ENCODE measurements around the gene VAPB.
A peak's percentile ranks its signal among the peaks of the same experiment; 100 is the strongest.
"Not testable (repeated sequence)": the region's sequence is repeated elsewhere in the genome, so short reads cannot be mapped to it uniquely, and the experiment has no call there.

The VAPB gene

DNA sequence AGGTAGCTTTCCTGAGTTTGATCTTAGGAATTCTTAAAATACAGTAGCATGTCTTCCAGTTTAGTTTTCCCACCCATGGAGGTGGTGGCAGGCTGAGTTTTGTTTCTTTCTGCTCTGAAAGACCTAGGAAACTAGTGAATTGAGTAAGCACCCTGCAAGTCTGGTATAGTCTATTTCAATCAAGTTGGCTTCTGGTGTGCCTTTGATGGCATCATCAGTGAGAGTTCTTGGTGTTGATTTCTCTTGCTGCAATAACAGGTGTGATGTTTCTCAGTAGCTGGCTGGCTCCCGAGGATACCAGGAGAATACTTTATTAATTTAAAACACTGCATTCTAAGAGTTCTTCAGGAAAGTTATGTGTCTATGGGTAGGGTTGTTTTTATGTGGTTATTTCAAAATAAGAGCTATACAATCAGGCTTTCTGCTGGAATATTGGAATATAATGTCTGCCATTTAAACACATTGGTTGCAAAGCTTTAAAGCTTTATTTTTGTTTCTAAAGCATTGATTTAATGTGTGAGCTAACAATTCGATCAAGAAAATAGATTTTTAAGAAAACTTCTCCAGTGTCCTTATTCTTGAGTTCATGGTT, 19.0 kb downstream of the VAPB start:
- no peaks in the 10 kb centered on the region for H3K27me3 ChIP-seq (ENCODE audit: insufficient read depth, low read length)
- H3K9ac ChIP-seq (ENCODE audit: low read depth, low read length), result no peak overlapping the region
- no peaks in the 10 kb centered on the region for H3K9me3 ChIP-seq (ENCODE audit: insufficient read depth, low read depth, low read length)
- H3K36me3 ChIP-seq (ENCODE audit: insufficient read depth, low read length), result peaks cover 3% of the 10 kb centered on the region; the same call in 1 of the 2 replicates
- 83% methylated on average over 2 of the region's 2 CpGs for WGBS
- H3K4me1 ChIP-seq (ENCODE audit: insufficient read depth, low read length), result peaks cover 37% of the 10 kb centered on the region
- H3K27ac ChIP-seq (ENCODE audit: low read depth, low read length), result peak overlapping the region; percentile 51
- no peak overlapping the region for H3K4me3 ChIP-seq (ENCODE audit: low read length)

DNA sequence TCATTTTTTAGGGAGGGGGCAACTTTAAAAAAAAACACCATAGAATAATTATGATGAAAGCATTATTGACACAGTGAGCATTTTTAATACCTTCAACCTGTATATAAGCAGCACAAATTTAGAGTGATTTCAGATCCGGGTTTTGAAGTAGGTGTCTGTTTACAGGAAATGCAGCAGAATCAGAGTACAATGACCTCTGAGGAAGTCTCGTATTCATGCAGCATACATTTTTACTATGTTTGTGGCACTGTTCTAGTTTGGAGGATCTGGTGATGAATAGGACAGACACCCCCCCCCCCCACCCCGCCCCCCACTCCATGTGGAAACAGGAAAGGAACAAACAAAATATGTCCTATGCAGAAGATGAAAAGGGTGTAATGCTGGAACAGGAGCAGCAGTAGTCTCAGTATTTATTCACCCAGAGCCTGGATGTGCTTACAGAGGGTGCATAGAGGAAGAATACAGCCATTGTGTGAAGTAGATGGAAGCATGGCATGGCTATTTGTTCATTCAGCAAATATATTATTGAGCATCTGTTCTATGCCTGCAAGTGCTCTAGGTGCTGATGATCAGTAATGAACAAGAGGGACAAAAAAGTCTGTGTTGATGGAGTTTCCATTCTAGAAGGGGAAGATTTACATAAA, 19.7 kb downstream of the VAPB start:
- Histone ChIP-seq H3K4me3 (ENCODE audit: low read length) (no peak overlapping the region), H3K27ac (ENCODE audit: low read depth, low read length) (no peak overlapping the region), H3K27me3 (ENCODE audit: insufficient read depth, low read length) (no peaks in the 10 kb centered on the region), H3K9ac (ENCODE audit: low read depth, low read length) (no peak overlapping the region), H3K36me3 (ENCODE audit: insufficient read depth, low read length) (peaks cover 3% of the 10 kb centered on the region; the same call in 1 of the 2 replicates), H3K9me3 (ENCODE audit: insufficient read depth, low read depth, low read length) (no peaks in the 10 kb centered on the region), H3K4me1 (ENCODE audit: insufficient read depth, low read length) (peaks cover 37% of the 10 kb centered on the region)
- 67% methylated on average over 2 of the region's 3 CpGs for WGBS

DNA sequence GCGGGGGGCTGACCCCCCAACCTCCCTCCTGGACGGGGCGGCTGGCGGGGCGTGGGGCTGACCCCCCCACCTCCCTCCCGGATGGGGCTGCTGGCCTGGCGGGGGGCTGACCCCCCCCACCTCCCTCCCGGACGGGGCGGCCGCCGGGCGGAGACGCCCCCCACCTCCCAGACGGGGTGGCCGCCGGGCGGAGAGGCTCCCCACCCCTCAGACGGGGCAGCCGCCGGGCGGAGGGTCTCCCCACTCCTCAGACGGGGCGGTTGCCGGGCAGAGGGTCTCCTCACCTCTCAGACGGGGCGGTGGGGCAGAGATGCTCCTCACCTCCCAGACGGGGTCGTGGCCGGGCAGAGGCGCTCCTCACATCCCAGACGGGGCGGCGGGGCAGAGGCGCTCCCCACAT, 25.2 kb downstream of the VAPB start:
- not testable (repeated sequence) for H3K27me3 ChIP-seq (ENCODE audit: insufficient read depth, low read length); H3K4me3 ChIP-seq (ENCODE audit: low read length); H3K9ac ChIP-seq (ENCODE audit: low read depth, low read length); H3K9me3 ChIP-seq (ENCODE audit: insufficient read depth, low read depth, low read length); H3K27ac ChIP-seq (ENCODE audit: low read depth, low read length)
- 96% methylated on average over 31 of the region's 35 CpGs for WGBS
- H3K4me1 ChIP-seq (ENCODE audit: insufficient read depth, low read length), result peaks cover 39% of the 10 kb centered on the region
- peaks cover 15% of the 10 kb centered on the region for H3K36me3 ChIP-seq (ENCODE audit: insufficient read depth, low read length)

DNA sequence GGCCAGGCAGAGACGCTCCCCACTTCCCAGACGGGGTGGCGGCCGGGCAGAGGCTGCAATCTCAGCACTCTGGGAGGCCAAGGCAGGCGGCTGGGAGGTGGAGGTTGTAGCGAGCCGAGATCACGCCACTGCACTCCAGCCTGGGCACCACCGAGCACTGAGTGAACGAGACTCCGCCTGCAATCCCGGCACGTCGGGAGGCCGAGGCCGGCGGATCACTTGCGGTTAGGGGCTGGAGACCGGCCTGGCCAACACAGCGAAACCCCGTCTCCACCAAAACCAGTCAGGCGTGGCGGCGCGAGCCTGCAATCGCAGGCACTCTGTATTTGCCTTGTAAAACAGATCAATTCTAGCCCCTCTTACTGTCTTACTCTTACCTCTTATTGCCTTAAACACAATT, 25.8 kb downstream of the VAPB start:
- not testable (repeated sequence) for H3K27ac ChIP-seq (ENCODE audit: low read depth, low read length)

DNA sequence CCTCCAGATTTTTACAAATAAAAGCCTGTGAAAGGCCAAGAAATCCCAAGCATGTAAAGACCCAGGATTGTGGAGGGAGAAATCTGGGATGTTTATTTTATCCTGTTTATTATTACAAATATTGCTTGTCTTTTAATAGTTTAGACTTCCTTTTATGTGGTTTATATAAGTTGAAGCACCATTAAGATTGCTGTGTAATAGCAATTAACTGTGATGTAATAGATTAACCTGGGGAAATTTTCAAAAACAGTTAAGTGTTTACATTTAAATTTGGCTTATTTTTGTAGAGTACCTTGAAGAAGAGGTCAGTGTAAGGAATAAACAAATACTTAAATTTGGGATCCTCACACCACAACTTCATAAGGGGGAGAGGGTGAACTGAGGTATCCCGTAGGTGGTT, 27.0 kb downstream of the VAPB start:
- Histone ChIP-seq H3K4me3 (ENCODE audit: low read length) (no peak overlapping the region), H3K36me3 (ENCODE audit: insufficient read depth, low read length) (peaks cover 23% of the 10 kb centered on the region), H3K9ac (ENCODE audit: low read depth, low read length) (no peak overlapping the region), H3K27me3 (ENCODE audit: insufficient read depth, low read length) (no peaks in the 10 kb centered on the region), H3K9me3 (ENCODE audit: insufficient read depth, low read depth, low read length) (0 out of 2 replicates have a peak, but pooled peaks cover 3% of the 10 kb centered on the region), H3K27ac (ENCODE audit: low read depth, low read length) (peak overlapping the region; percentile 2; the same call in 1 of the 2 replicates), H3K4me1 (ENCODE audit: insufficient read depth, low read length) (peaks cover 35% of the 10 kb centered on the region)
- 100% methylated on average over 1 of the region's 1 CpG for WGBS

More for the DNA sequence above, 25.8 kb downstream of the VAPB start:
- 96% methylated on average over 26 of the region's 26 CpGs for WGBS
- H3K9ac ChIP-seq (ENCODE audit: low read depth, low read length); H3K9me3 ChIP-seq (ENCODE audit: insufficient read depth, low read depth, low read length); H3K27me3 ChIP-seq (ENCODE audit: insufficient read depth, low read length); H3K4me3 ChIP-seq (ENCODE audit: low read length): not testable (repeated sequence)
- peaks cover 35% of the 10 kb centered on the region for H3K4me1 ChIP-seq (ENCODE audit: insufficient read depth, low read length)
- peaks cover 20% of the 10 kb centered on the region for H3K36me3 ChIP-seq (ENCODE audit: insufficient read depth, low read length)

DNA sequence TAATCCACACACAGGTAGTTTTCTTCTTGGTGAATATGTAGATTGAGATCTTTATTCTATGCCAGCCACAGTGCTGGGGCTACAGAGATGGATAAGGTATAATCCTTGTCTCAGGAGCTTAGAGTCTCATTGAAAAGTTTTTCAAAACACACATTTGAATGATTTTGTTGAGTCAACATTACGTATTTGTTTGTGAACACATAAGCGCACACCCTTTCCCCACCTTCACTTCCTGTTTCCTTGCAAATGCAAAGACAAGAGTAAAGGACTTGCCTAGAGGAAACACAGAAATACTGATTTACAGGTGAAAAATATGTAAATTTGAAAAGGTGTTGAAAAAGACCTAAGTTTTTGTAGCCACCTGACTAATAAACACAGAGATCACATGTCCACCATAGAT, 27.8 kb downstream of the VAPB start:
- Histone ChIP-seq H3K9ac (ENCODE audit: low read depth, low read length) (no peak overlapping the region), H3K4me3 (ENCODE audit: low read length) (no peak overlapping the region), H3K36me3 (ENCODE audit: insufficient read depth, low read length) (peaks cover 23% of the 10 kb centered on the region), H3K9me3 (ENCODE audit: insufficient read depth, low read depth, low read length) (0 out of 2 replicates have a peak, but pooled peaks cover 3% of the 10 kb centered on the region), H3K4me1 (ENCODE audit: insufficient read depth, low read length) (peaks cover 37% of the 10 kb centered on the region), H3K27ac (ENCODE audit: low read depth, low read length) (peak overlapping the region; percentile 50; the same call in 1 of the 2 replicates), H3K27me3 (ENCODE audit: insufficient read depth, low read length) (no peaks in the 10 kb centered on the region)
- 60% methylated on average over 2 of the region's 2 CpGs for WGBS

DNA sequence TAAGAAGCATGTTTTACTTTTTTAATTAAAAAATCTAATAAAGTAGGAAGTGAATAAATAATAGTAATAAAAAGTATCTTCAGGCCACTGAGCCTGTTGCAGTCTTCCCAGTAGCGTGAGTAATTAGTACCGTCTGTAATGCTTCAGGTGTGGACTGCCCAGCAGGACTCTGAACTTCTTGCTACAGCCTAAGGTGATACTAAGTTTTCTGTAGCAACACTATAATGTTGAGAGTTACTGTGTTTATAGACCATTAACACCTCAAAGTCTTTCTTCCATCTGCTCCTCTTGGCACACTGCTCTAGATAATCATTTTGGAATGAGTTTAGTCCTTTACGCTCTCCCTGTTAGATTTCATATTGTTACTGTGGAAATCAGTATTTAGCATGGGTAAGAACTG, 28.4 kb downstream of the VAPB start:
- 83% methylated on average over 3 of the region's 3 CpGs for WGBS

DNA sequence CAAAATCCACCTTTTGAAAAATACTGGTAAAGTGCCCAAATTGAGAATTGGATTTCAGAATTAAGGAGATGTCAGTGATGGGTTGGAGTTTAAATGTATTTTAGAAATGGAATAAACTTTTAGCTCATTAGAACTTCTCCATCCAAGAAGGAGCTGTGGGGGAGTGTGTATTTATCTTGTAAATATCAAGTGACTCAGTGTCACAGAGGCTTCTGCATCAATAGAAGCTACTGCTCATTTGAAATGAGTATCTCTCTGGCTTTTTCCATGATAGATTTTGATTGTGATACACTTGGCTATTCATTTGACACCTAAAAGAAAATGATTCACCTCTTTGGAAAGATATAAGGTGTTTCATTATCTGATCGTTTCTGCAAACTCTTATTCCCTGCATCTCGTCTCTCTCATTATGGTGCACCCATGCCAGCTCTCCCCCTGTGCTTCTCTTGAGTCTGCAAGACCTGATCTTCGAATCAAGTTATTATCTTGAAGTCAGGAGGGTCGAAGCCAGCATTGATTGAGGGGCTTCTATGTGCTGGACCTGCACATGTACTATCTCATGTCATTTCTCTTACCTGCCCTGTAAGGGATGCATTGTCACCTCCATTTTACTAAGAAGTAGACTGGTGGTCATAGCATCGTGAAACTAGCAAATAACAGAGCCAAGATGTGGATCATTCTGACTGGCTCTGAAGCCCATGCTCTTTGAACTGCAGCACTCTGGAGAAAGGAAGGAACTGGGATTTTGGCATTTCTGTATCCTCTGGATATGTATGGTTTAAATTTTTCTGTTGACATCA, 30.1 kb downstream of the VAPB start:
- WGBS, result 86% methylated on average over 5 of the region's 5 CpGs
- peaks cover 23% of the 10 kb centered on the region for H3K36me3 ChIP-seq (ENCODE audit: insufficient read depth, low read length)

More for the DNA sequence above, 28.4 kb downstream of the VAPB start:
- 0 out of 2 replicates have a peak, but pooled peaks cover 3% of the 10 kb centered on the region for H3K9me3 ChIP-seq (ENCODE audit: insufficient read depth, low read depth, low read length)
- H3K9ac ChIP-seq (ENCODE audit: low read depth, low read length), result no peak overlapping the region
- no peak overlapping the region for H3K27ac ChIP-seq (ENCODE audit: low read depth, low read length)
- peaks cover 23% of the 10 kb centered on the region for H3K36me3 ChIP-seq (ENCODE audit: insufficient read depth, low read length)
- no peaks in the 10 kb centered on the region for H3K27me3 ChIP-seq (ENCODE audit: insufficient read depth, low read length)
- peaks cover 43% of the 10 kb centered on the region for H3K4me1 ChIP-seq (ENCODE audit: insufficient read depth, low read length)
- H3K4me3 ChIP-seq (ENCODE audit: low read length), result no peak overlapping the region

DNA sequence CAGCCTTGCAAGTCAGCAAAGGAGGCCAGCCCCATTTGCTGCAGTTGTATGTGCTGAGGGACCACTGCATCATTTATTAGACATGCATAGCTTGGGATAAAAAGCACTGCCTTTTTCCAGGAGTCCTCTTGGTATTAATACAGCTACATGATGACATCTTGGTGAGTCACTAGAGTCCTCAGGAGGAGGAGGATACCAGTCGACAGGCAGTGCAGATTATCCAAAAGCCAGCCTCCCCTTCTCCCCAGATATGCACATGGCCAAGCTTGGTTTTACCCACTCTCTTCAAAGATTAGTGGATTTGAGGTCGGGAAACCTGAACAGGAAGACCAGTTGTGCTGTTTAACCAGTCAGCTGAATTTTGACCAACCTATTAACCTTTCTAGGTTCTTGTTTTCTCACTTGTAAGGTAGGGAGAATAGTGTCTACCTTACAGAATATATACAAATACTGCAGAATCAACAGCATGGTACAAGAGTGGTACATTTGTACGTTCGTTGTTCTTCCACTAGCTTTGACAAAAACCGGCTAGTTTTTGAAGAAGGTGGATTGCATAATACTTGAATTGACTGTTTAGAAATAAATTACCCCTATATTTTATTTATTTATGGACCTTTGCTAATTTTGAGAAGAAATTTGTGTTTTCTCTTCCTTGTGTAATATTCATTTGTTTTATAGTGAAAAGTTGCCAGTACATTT, 31.9 kb downstream of the VAPB start:
- H3K27me3 ChIP-seq (ENCODE audit: insufficient read depth, low read length), result no peaks in the 10 kb centered on the region
- H3K4me1 ChIP-seq (ENCODE audit: insufficient read depth, low read length), result peaks cover 60% of the 10 kb centered on the region
- H3K27ac ChIP-seq (ENCODE audit: low read depth, low read length), result no peak overlapping the region
- H3K9me3 ChIP-seq (ENCODE audit: insufficient read depth, low read depth, low read length), result no peaks in the 10 kb centered on the region
- H3K9ac ChIP-seq (ENCODE audit: low read depth, low read length), result no peak overlapping the region
- H3K36me3 ChIP-seq (ENCODE audit: insufficient read depth, low read length), result peaks cover 28% of the 10 kb centered on the region
- WGBS, result 90% methylated on average over 2 of the region's 5 CpGs
- H3K4me3 ChIP-seq (ENCODE audit: low read length), result no peak overlapping the region

More for the DNA sequence above, 30.1 kb downstream of the VAPB start:
- H3K27me3 ChIP-seq (ENCODE audit: insufficient read depth, low read length), result no peaks in the 10 kb centered on the region
- H3K9me3 ChIP-seq (ENCODE audit: insufficient read depth, low read depth, low read length), result 0 out of 2 replicates have a peak, but pooled peaks cover 3% of the 10 kb centered on the region
- H3K4me3 ChIP-seq (ENCODE audit: low read length), result no peak overlapping the region
- H3K9ac ChIP-seq (ENCODE audit: low read depth, low read length), result no peak overlapping the region
- peaks cover 57% of the 10 kb centered on the region for H3K4me1 ChIP-seq (ENCODE audit: insufficient read depth, low read length)
- H3K27ac ChIP-seq (ENCODE audit: low read depth, low read length), result no peak overlapping the region

DNA sequence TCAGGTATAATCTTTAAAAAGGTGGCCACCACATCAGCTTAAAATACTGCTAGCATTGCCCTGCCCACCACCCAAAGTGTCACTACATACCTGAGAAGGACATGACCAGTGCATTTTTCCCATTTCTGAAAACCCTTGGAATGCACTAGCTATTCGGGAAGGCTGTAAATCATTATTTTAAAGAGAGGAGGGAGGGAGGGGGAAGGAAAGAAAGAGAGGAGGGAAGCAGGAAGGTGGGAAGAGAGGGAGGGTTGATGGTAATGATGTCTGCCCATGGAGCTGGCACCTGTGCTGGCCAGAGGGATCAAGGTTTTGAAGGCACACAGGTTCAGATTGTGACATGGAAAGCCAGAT, 32.4 kb downstream of the VAPB start:
- Histone ChIP-seq H3K27ac (ENCODE audit: low read depth, low read length) (no peak overlapping the region), H3K9ac (ENCODE audit: low read depth, low read length) (no peak overlapping the region), H3K9me3 (ENCODE audit: insufficient read depth, low read depth, low read length) (no peaks in the 10 kb centered on the region; the same call in 1 of the 2 replicates), H3K4me3 (ENCODE audit: low read length) (no peak overlapping the region), H3K4me1 (ENCODE audit: insufficient read depth, low read length) (peaks cover 55% of the 10 kb centered on the region), H3K27me3 (ENCODE audit: insufficient read depth, low read length) (no peaks in the 10 kb centered on the region), H3K36me3 (ENCODE audit: insufficient read depth, low read length) (peaks cover 32% of the 10 kb centered on the region)
- WGBS, result 74% methylated on average over 1 of the region's 1 CpG
